ENCODE data around the gene PFN1.

Gene PFN1

GRCh38 chr17:4972322-4972721, 24.0 kb upstream of the PFN1 start:
- Mint-ChIP-seq H3K27ac (no peak overlapping the region), H3K27me3 (ENCODE audit: low read depth) (no peaks in the 10 kb centered on the region), H3K4me1 (ENCODE audit: low read depth) (peaks cover 2% of the 10 kb centered on the region), H3K36me3 (ENCODE audit: low read depth) (peaks cover 50% of the 10 kb centered on the region), H3K9me3 (no peaks in the 10 kb centered on the region), H3K4me3 (no peak overlapping the region)
- no peak for DNase-seq (ENCODE audit: low spot score)

GRCh38 chr17:4971826-4972225, 23.5 kb upstream of the PFN1 start:
- peaks cover 2% of the 10 kb centered on the region for H3K4me1 Mint-ChIP-seq (ENCODE audit: low read depth)
- H3K9me3 Mint-ChIP-seq: no peaks in the 10 kb centered on the region
- H3K27me3 Mint-ChIP-seq (ENCODE audit: low read depth): no peaks in the 10 kb centered on the region
- peaks cover 45% of the 10 kb centered on the region for H3K36me3 Mint-ChIP-seq (ENCODE audit: low read depth)
- DNase-seq (ENCODE audit: low spot score): no peak
- H3K4me3 Mint-ChIP-seq: no peak overlapping the region
- H3K27ac Mint-ChIP-seq: no peak overlapping the region

- H3K9me3 Mint-ChIP-seq: no peaks in the 10 kb centered on the region
- H3K36me3 Mint-ChIP-seq (ENCODE audit: low read depth): peaks cover 47% of the 10 kb centered on the region
- H3K27me3 Mint-ChIP-seq (ENCODE audit: low read depth): no peaks in the 10 kb centered on the region
- H3K27ac Mint-ChIP-seq: peak overlapping the region; percentile 67
- H3K4me1 Mint-ChIP-seq (ENCODE audit: low read depth): peaks cover 6% of the 10 kb centered on the region
- H3K4me3 Mint-ChIP-seq: peak overlapping the region; percentile 23
- DNase-seq (ENCODE audit: low spot score): no peak
Observed at GRCh38 chr17:4970273-4970672, 21.9 kb upstream of the PFN1 start.

- peak; percentile 69 for DNase-seq (ENCODE audit: low spot score)
- no peak overlapping the region for H3K27ac Mint-ChIP-seq
Observed at GRCh38 chr17:4969551-4970173, 21.3 kb upstream of the PFN1 start.

GRCh38 chr17:4969047-4969550, 20.8 kb upstream of the PFN1 start:
- Mint-ChIP-seq H3K4me3 (no peak overlapping the region), H3K4me1 (ENCODE audit: low read depth) (peaks cover 6% of the 10 kb centered on the region), H3K27me3 (ENCODE audit: low read depth) (no peaks in the 10 kb centered on the region), H3K27ac (no peak overlapping the region), H3K36me3 (ENCODE audit: low read depth) (peaks cover 38% of the 10 kb centered on the region), H3K9me3 (no peaks in the 10 kb centered on the region)
- DNase-seq (ENCODE audit: low spot score): peak; percentile 72

More at GRCh38 chr17:4969551-4970173, 21.3 kb upstream of the PFN1 start:
- Mint-ChIP-seq H3K4me3 (no peak overlapping the region), H3K9me3 (no peaks in the 10 kb centered on the region), H3K36me3 (ENCODE audit: low read depth) (peaks cover 43% of the 10 kb centered on the region), H3K4me1 (ENCODE audit: low read depth) (peaks cover 6% of the 10 kb centered on the region), H3K27me3 (ENCODE audit: low read depth) (no peaks in the 10 kb centered on the region)

- H3K4me1 Mint-ChIP-seq (ENCODE audit: low read depth): peaks cover 6% of the 10 kb centered on the region
Observed at GRCh38 chr17:4968486-4969046, 20.2 kb upstream of the PFN1 start.

GRCh38 chr17:4967539-4968485, 19.5 kb upstream of the PFN1 start, which contains the start of gene SPAG7:
Gene SPAG7, minus strand, starts transcription at chr17:4967817. Its CDS starts 13 bp downstream, at chr17:4967804.
- peak; percentile 94 for DNase-seq (ENCODE audit: low spot score)
- Mint-ChIP-seq H3K4me3 (no peak within 1 kb of the TSS), H3K4me1 (ENCODE audit: low read depth) (peaks cover 6% of the 10 kb centered on the region), H3K27me3 (ENCODE audit: low read depth) (no peaks in the 10 kb centered on the region), H3K27ac (no peak within 1 kb of the TSS), H3K9me3 (no peaks in the 10 kb centered on the region), H3K36me3 (ENCODE audit: low read depth) (peaks cover 30% of the 10 kb centered on the region)

More at GRCh38 chr17:4968486-4969046, 20.2 kb upstream of the PFN1 start:
- Mint-ChIP-seq H3K36me3 (ENCODE audit: low read depth) (peaks cover 34% of the 10 kb centered on the region), H3K27me3 (ENCODE audit: low read depth) (no peaks in the 10 kb centered on the region), H3K27ac (no peak overlapping the region), H3K9me3 (no peaks in the 10 kb centered on the region), H3K4me3 (no peak overlapping the region)
- no peak for DNase-seq (ENCODE audit: low spot score)

GRCh38 chr17:4966844-4967538, 18.7 kb upstream of the PFN1 start:
- peak; percentile 95 for DNase-seq (ENCODE audit: low spot score)
- no peaks in the 10 kb centered on the region for H3K27me3 Mint-ChIP-seq (ENCODE audit: low read depth)
- H3K9me3 Mint-ChIP-seq: no peaks in the 10 kb centered on the region
- H3K36me3 Mint-ChIP-seq (ENCODE audit: low read depth): peaks cover 22% of the 10 kb centered on the region
- H3K27ac Mint-ChIP-seq: no peak overlapping the region
- H3K4me1 Mint-ChIP-seq (ENCODE audit: low read depth): peaks cover 6% of the 10 kb centered on the region
- no peak overlapping the region for H3K4me3 Mint-ChIP-seq

GRCh38 chr17:4965311-4965986, 17.1 kb upstream of the PFN1 start:
- H3K4me1 Mint-ChIP-seq (ENCODE audit: low read depth): peaks cover 5% of the 10 kb centered on the region
- H3K9me3 Mint-ChIP-seq: no peaks in the 10 kb centered on the region
- H3K36me3 Mint-ChIP-seq (ENCODE audit: low read depth): peaks cover 17% of the 10 kb centered on the region
- no peaks in the 10 kb centered on the region for H3K27me3 Mint-ChIP-seq (ENCODE audit: low read depth)
- DNase-seq (ENCODE audit: low spot score): no peak
- no peak overlapping the region for H3K27ac Mint-ChIP-seq
- peak overlapping the region; percentile 35 for H3K4me3 Mint-ChIP-seq

GRCh38 chr17:4960279-4960922, 12.1 kb upstream of the PFN1 start:
- Mint-ChIP-seq H3K9me3 (no peaks in the 10 kb centered on the region), H3K4me1 (ENCODE audit: low read depth) (peaks cover 5% of the 10 kb centered on the region), H3K27ac (no peak overlapping the region), H3K36me3 (ENCODE audit: low read depth) (peaks cover 13% of the 10 kb centered on the region), H3K27me3 (ENCODE audit: low read depth) (no peaks in the 10 kb centered on the region), H3K4me3 (no peak overlapping the region)
- no peak for DNase-seq (ENCODE audit: low spot score)

- Mint-ChIP-seq H3K27ac (no peak overlapping the region), H3K4me1 (ENCODE audit: low read depth) (peaks cover 5% of the 10 kb centered on the region), H3K9me3 (no peaks in the 10 kb centered on the region), H3K4me3 (no peak overlapping the region), H3K27me3 (ENCODE audit: low read depth) (no peaks in the 10 kb centered on the region), H3K36me3 (ENCODE audit: low read depth) (peaks cover 11% of the 10 kb centered on the region)
- DNase-seq (ENCODE audit: low spot score): no peak
Observed at GRCh38 chr17:4959261-4959965, 11.1 kb upstream of the PFN1 start.

- DNase-seq (ENCODE audit: low spot score): no peak
- no peaks in the 10 kb centered on the region for H3K9me3 Mint-ChIP-seq
- H3K4me3 Mint-ChIP-seq: no peak overlapping the region
- no peak overlapping the region for H3K27ac Mint-ChIP-seq
- no peaks in the 10 kb centered on the region for H3K27me3 Mint-ChIP-seq (ENCODE audit: low read depth)
- peaks cover 6% of the 10 kb centered on the region for H3K4me1 Mint-ChIP-seq (ENCODE audit: low read depth)
- peaks cover 11% of the 10 kb centered on the region for H3K36me3 Mint-ChIP-seq (ENCODE audit: low read depth)
Observed at GRCh38 chr17:4958102-4958501, 9.8 kb upstream of the PFN1 start.
